HG02938 (cell line): ENCODE measurements around the gene SMCO1.
A peak's percentile ranks its signal among the peaks of the same experiment; 100 is the strongest.
"Not testable (repeated sequence)": the region's sequence is repeated elsewhere in the genome, so short reads cannot be mapped to it uniquely, and the experiment has no call there.

Source experiments
- ATAC-seq: cut with Tn5 transposase; IDR thresholded peaks from one replicate; pipeline ENCODE4 v1.9.1; 2021; ENCODE audit warnings: mild to moderate bottlenecking, moderate library complexity; ENCODE audit not compliant: unreplicated experiment

SMCO1 gene

GRCh38 chr3:196523841-196524240 is 8.7 kb upstream of the SMCO1 start:
- no peak for ATAC-seq

GRCh38 chr3:196521291-196521690 is 6.1 kb upstream of the SMCO1 start:
- ATAC-seq = not testable (repeated sequence)

- ATAC-seq = no peak
Observed at GRCh38 chr3:196519718-196520082, 4.6 kb upstream of the SMCO1 start.

GRCh38 chr3:196518966-196519717 is 4.0 kb upstream of the SMCO1 start:
- ATAC-seq = no peak

- ATAC-seq = no peak
Observed at GRCh38 chr3:196517919-196518318, 2.8 kb upstream of the SMCO1 start.

- no peak for ATAC-seq
Observed at GRCh38 chr3:196517162-196517800, 2.1 kb upstream of the SMCO1 start.

- no peak for ATAC-seq
Observed at GRCh38 chr3:196514350-196514716, 813 bp downstream of the SMCO1 start.

GRCh38 chr3:196513697-196514349 is 1.3 kb downstream of the SMCO1 start:
- ATAC-seq = no peak

GRCh38 chr3:196511646-196512425 is 3.3 kb downstream of the SMCO1 start:
- not testable (repeated sequence) for ATAC-seq

- ATAC-seq = not testable (repeated sequence)
Observed at GRCh38 chr3:196511108-196511507, 4.0 kb downstream of the SMCO1 start.

- ATAC-seq = no peak
Observed at GRCh38 chr3:196506687-196507086, 8.5 kb downstream of the SMCO1 start.

GRCh38 chr3:196504556-196504955 is 10.6 kb downstream of the SMCO1 start:
- ATAC-seq = no peak

GRCh38 chr3:196504077-196504398 is 11.1 kb downstream of the SMCO1 start:
- not testable (repeated sequence) for ATAC-seq

- ATAC-seq = peak; percentile 79
Observed at GRCh38 chr3:196503196-196504076, 11.7 kb downstream of the SMCO1 start, which contains the start of gene RNF168. TSS of gene RNF168 (minus strand) at chr3:196503768. CDS start at chr3:196503173, 595 bp downstream.

GRCh38 chr3:196502775-196503195 is 12.4 kb downstream of the SMCO1 start:
- peak; percentile 11 for ATAC-seq

GRCh38 chr3:196501316-196502044 is 13.7 kb downstream of the SMCO1 start:
- ATAC-seq = no peak

GRCh38 chr3:196499807-196500524 is 15.2 kb downstream of the SMCO1 start:
- no peak for ATAC-seq

GRCh38 chr3:196499061-196499460 is 16.1 kb downstream of the SMCO1 start:
- no peak for ATAC-seq

GRCh38 chr3:196498297-196498696 is 16.8 kb downstream of the SMCO1 start:
- no peak for ATAC-seq
